ENCODE data around the gene MRPL10.

Gene MRPL10

GRCh38 chr17:47819475-47819874 lies 11.9 kb downstream of the MRPL10 start:
- no peak overlapping the region for H2AFZ ChIP-seq (ENCODE audit: low read length)
- H4K20me1 ChIP-seq (ENCODE audit: insufficient read depth, low read length, poor library complexity, severe bottlenecking) = peaks cover 5% of the 10 kb centered on the region
- H3K4me1 ChIP-seq (ENCODE audit: insufficient read depth, low read length, poor library complexity, severe bottlenecking) = peaks cover 16% of the 10 kb centered on the region
- H3K27me3 ChIP-seq (ENCODE audit: insufficient read depth, low read length, poor library complexity, severe bottlenecking) = no peaks in the 10 kb centered on the region
- H3K36me3 ChIP-seq (ENCODE audit: insufficient read depth, low read length) = peaks cover 17% of the 10 kb centered on the region; the same call in 1 of the 2 replicates
- H3K9ac ChIP-seq (ENCODE audit: low read depth, low read length, poor library complexity, severe bottlenecking) = peak overlapping the region; percentile 23
- no peaks in the 10 kb centered on the region for H3K9me2 ChIP-seq (replicated peaks; ENCODE audit: low read depth, low read length)
- TF ChIP-seq, protein P1, sequence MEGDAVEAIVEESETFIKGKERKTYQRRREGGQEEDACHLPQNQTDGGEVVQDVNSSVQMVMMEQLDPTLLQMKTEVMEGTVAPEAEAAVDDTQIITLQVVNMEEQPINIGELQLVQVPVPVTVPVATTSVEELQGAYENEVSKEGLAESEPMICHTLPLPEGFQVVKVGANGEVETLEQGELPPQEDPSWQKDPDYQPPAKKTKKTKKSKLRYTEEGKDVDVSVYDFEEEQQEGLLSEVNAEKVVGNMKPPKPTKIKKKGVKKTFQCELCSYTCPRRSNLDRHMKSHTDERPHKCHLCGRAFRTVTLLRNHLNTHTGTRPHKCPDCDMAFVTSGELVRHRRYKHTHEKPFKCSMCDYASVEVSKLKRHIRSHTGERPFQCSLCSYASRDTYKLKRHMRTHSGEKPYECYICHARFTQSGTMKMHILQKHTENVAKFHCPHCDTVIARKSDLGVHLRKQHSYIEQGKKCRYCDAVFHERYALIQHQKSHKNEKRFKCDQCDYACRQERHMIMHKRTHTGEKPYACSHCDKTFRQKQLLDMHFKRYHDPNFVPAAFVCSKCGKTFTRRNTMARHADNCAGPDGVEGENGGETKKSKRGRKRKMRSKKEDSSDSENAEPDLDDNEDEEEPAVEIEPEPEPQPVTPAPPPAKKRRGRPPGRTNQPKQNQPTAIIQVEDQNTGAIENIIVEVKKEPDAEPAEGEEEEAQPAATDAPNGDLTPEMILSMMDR (conservative IDR thresholded peaks at IDR 0.05; ENCODE audit: low read length) = no peak
- no peak for TF ChIP-seq EZH2phosphoT487 (IDR thresholded peaks at IDR 0.05; ENCODE audit: borderline replicate concordance)
- H3F3A ChIP-seq (ENCODE audit: low read depth) = no peaks in the 10 kb centered on the region
- H3K4me2 ChIP-seq (ENCODE audit: low read depth, low read length, poor library complexity, severe bottlenecking) = no peak overlapping the region
- peaks cover 12% of the 10 kb centered on the region; the same call in 1 of the 2 replicates for H3K79me2 ChIP-seq (ENCODE audit: insufficient read depth, low read length)
- H3K4me3 ChIP-seq (ENCODE audit: low read length, poor library complexity, severe bottlenecking) = no peak overlapping the region
- no peaks in the 10 kb centered on the region for H3K9me3 ChIP-seq (ENCODE audit: insufficient read depth, low read depth, low read length)

- no peak overlapping the region for H3K9ac ChIP-seq (ENCODE audit: low read depth, low read length, poor library complexity, severe bottlenecking)
These were observed 13.2 kb downstream of the MRPL10 start for GRCh38 chr17:47818002-47818695.

DNA sequence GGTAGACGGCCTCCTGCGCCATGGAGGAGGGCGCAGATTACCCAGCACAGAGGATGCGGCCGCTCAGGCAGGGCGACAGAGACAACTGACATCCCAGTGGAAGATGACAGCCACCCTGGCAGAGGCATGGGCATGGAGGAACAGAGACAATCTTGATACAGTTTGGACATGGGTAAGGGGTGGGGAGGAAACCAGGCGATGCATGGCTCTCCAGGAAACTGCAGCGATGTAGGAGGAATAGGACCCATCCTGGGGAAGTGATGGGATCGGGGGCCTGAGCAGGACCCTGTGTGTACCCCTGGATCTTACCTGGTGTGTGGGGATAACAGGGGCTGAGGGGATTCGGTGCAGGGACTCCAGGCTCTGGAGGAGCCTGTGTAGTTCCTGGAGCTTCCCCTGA lies 14.4 kb downstream of the MRPL10 start:
- Histone ChIP-seq H3K27me3 (ENCODE audit: insufficient read depth, low read length, poor library complexity, severe bottlenecking) (no peaks in the 10 kb centered on the region), H3K4me3 (ENCODE audit: low read length, poor library complexity, severe bottlenecking) (no peak overlapping the region), H2AFZ (ENCODE audit: low read length) (no peak overlapping the region), H3K4me1 (ENCODE audit: insufficient read depth, low read length, poor library complexity, severe bottlenecking) (peaks cover 12% of the 10 kb centered on the region), H4K20me1 (ENCODE audit: insufficient read depth, low read length, poor library complexity, severe bottlenecking) (peaks cover 5% of the 10 kb centered on the region), H3K79me2 (ENCODE audit: insufficient read depth, low read length) (peaks cover 12% of the 10 kb centered on the region; the same call in 1 of the 2 replicates), H3K9me3 (ENCODE audit: insufficient read depth, low read depth, low read length) (no peaks in the 10 kb centered on the region), H3F3A (ENCODE audit: low read depth) (no peaks in the 10 kb centered on the region), H3K36me3 (ENCODE audit: insufficient read depth, low read length) (peaks cover 6% of the 10 kb centered on the region; the same call in 1 of the 2 replicates), H3K4me2 (ENCODE audit: low read depth, low read length, poor library complexity, severe bottlenecking) (no peak overlapping the region), H3K9ac (ENCODE audit: low read depth, low read length, poor library complexity, severe bottlenecking) (no peak overlapping the region), H3K9me2 (replicated peaks; ENCODE audit: low read depth, low read length) (no peaks in the 10 kb centered on the region)
- TF ChIP-seq, protein P1 (conservative IDR thresholded peaks at IDR 0.05; ENCODE audit: low read length) = no peak
- no peak for TF ChIP-seq EZH2phosphoT487 (IDR thresholded peaks at IDR 0.05; ENCODE audit: borderline replicate concordance)

More at GRCh38 chr17:47818002-47818695, 13.2 kb downstream of the MRPL10 start:
- Histone ChIP-seq H3K27me3 (ENCODE audit: insufficient read depth, low read length, poor library complexity, severe bottlenecking) (no peaks in the 10 kb centered on the region), H2AFZ (ENCODE audit: low read length) (no peak overlapping the region), H3K9me2 (replicated peaks; ENCODE audit: low read depth, low read length) (no peaks in the 10 kb centered on the region), H3F3A (ENCODE audit: low read depth) (no peaks in the 10 kb centered on the region), H3K4me2 (ENCODE audit: low read depth, low read length, poor library complexity, severe bottlenecking) (no peak overlapping the region), H3K79me2 (ENCODE audit: insufficient read depth, low read length) (peaks cover 12% of the 10 kb centered on the region; the same call in 1 of the 2 replicates), H3K4me3 (ENCODE audit: low read length, poor library complexity, severe bottlenecking) (no peak overlapping the region), H4K20me1 (ENCODE audit: insufficient read depth, low read length, poor library complexity, severe bottlenecking) (peaks cover 5% of the 10 kb centered on the region), H3K36me3 (ENCODE audit: insufficient read depth, low read length) (peaks cover 6% of the 10 kb centered on the region; the same call in 1 of the 2 replicates), H3K9me3 (ENCODE audit: insufficient read depth, low read depth, low read length) (no peaks in the 10 kb centered on the region), H3K4me1 (ENCODE audit: insufficient read depth, low read length, poor library complexity, severe bottlenecking) (peaks cover 16% of the 10 kb centered on the region)
- TF ChIP-seq, protein P1 (conservative IDR thresholded peaks at IDR 0.05; ENCODE audit: low read length) = no peak
- TF ChIP-seq EZH2phosphoT487 (IDR thresholded peaks at IDR 0.05; ENCODE audit: borderline replicate concordance) = no peak

All from Loucy (cell line).